GM19397 (cell line): ENCODE data around the gene FCRLB.
"Not testable (repeated sequence)": the region's sequence is repeated elsewhere in the genome, so short reads cannot be mapped to it uniquely, and the experiment has no call there.

Source experiments
- ATAC-seq: cut with Tn5 transposase; IDR thresholded peaks from one replicate; pipeline ENCODE4 v1.9.1; 2021; ENCODE audit warnings: mild to moderate bottlenecking, moderate library complexity; ENCODE audit not compliant: unreplicated experiment

The FCRLB gene

GRCh38 chr1:161718559-161719324 is 2.6 kb upstream of the FCRLB start:
- ATAC-seq, result no peak

GRCh38 chr1:161719325-161719611 is 2.1 kb upstream of the FCRLB start:
- ATAC-seq, result no peak

GRCh38 chr1:161720422-161720821 is 922 bp upstream of the FCRLB start:
- ATAC-seq, result no peak

GRCh38 chr1:161721738-161722343 is 497 bp downstream of the FCRLB start:
- no peak for ATAC-seq

- no peak for ATAC-seq
These were observed 1.1 kb downstream of the FCRLB start for GRCh38 chr1:161722406-161722805.

- ATAC-seq, result no peak
These were observed 2.3 kb downstream of the FCRLB start for GRCh38 chr1:161723459-161724141.

GRCh38 chr1:161725258-161725907 is 4.0 kb downstream of the FCRLB start:
- ATAC-seq, result not testable (repeated sequence)

GRCh38 chr1:161725908-161726472 is 4.6 kb downstream of the FCRLB start:
- ATAC-seq, result peak; percentile 13

GRCh38 chr1:161726473-161727255 is 5.3 kb downstream of the FCRLB start:
- peak; percentile 66 for ATAC-seq

- ATAC-seq, result peak; percentile 16
These were observed 6.0 kb downstream of the FCRLB start for GRCh38 chr1:161727256-161727924.

- ATAC-seq, result no peak
These were observed 7.3 kb downstream of the FCRLB start for GRCh38 chr1:161728376-161729226.

- no peak for ATAC-seq
These were observed 8.8 kb downstream of the FCRLB start for GRCh38 chr1:161730050-161730564.

- no peak for ATAC-seq
These were observed 9.9 kb downstream of the FCRLB start for GRCh38 chr1:161731241-161731640.

GRCh38 chr1:161731981-161732718 is 10.8 kb downstream of the FCRLB start:
- ATAC-seq, result no peak

GRCh38 chr1:161733526-161733925 is 12.2 kb downstream of the FCRLB start:
- ATAC-seq, result no peak

- ATAC-seq, result no peak
These were observed 14.5 kb downstream of the FCRLB start for GRCh38 chr1:161735837-161736236.

GRCh38 chr1:161736335-161736969 is 15.1 kb downstream of the FCRLB start:
- ATAC-seq, result no peak

GRCh38 chr1:161737625-161738024 is 16.3 kb downstream of the FCRLB start:
- ATAC-seq, result no peak
